GM12878 (cell line): ENCODE results near the gene LHFPL4.

Source experiments
- CBX5 ChIP-seq: sonication (generic); IDR thresholded peaks from 2 replicates; pipeline ENCODE4 v1.6.1; 2016; ENCODE audit warnings: low read depth, moderate library complexity, mild to moderate bottlenecking, inconsistent platforms
- EP300 ChIP-seq, 2 experiments: fragments of 150-350 bp in 1 of 2; IDR thresholded peaks; 2 replicates each; pipeline ENCODE4 v1.6.1; 2011 to 2012; ENCODE audit warnings: low read depth in 2 of 2, low read length in 2 of 2, borderline replicate concordance in 1 of 2, improper control_type of control experiment in 1 of 2, inconsistent platforms in 1 of 2; ENCODE audit not compliant: control insufficient read depth in 1 of 2
- SMC3 ChIP-seq: IDR thresholded peaks from 2 replicates; pipeline ENCODE4 v1.6.1; 2011; ENCODE audit warnings: low read length, improper control_type of control experiment, borderline replicate concordance
- SUZ12 ChIP-seq: fragments of 200-600 bp; sonication (generic); IDR thresholded peaks from one replicate; pipeline ENCODE4 v1.6.1; 2018; ENCODE audit warnings: antibody characterized with exemption, mild to moderate bottlenecking; ENCODE audit not compliant: unreplicated experiment
- USF2 ChIP-seq: IDR thresholded peaks from 2 replicates; pipeline ENCODE4 v1.6.1; 2011; ENCODE audit warnings: low read depth, low read length, improper control_type of control experiment, borderline replicate concordance
- TF ChIP-seq, protein P1 (sequence below), 3 experiments: IDR thresholded peaks in 2 of 3; conservative IDR thresholded peaks in 1 of 3; 2 replicates each; pipeline ENCODE4 v1.5.1; 2011; ENCODE audit warnings: low read depth in 3 of 3, low read length in 3 of 3, mild to moderate bottlenecking in 3 of 3, control low read depth in 2 of 3, moderate library complexity in 2 of 3, inconsistent platforms in 1 of 3, mixed read lengths in 1 of 3; ENCODE audit not compliant: control insufficient read depth in 2 of 3, insufficient read depth in 1 of 3; ENCODE audit errors: extremely low read depth in 1 of 3

DNA sequence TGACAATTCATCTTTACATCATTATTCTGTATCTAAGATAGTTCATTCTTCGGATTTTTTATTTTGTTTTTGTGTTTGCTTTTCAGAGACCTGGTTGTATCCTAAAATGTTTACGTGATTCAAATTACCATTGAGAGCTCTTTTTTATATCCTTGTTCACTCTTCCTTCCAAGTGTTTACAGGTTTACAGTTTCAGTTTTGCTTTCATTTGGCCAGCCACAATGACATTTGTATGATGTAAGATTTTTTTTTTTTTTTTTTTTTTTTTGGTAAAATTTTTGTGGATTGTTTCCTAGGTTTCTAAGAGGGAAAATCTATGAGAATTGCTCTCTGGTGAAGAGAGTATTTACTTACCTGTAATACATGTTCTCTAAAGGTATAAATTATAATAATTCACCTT, 101.2 kb downstream of the LHFPL4 start:
- TF ChIP-seq SUZ12 = no peak
- no peak for TF ChIP-seq CBX5
- no peak for TF ChIP-seq EP300 (IDR thresholded peaks at IDR 0.05; ENCODE audit: borderline replicate concordance in 1 of 2, control insufficient read depth in 1 of 2, low read depth in 2 of 2, low read length in 2 of 2)
- no peak for TF ChIP-seq SMC3
- TF ChIP-seq USF2 = no peak
- TF ChIP-seq, protein P1, sequence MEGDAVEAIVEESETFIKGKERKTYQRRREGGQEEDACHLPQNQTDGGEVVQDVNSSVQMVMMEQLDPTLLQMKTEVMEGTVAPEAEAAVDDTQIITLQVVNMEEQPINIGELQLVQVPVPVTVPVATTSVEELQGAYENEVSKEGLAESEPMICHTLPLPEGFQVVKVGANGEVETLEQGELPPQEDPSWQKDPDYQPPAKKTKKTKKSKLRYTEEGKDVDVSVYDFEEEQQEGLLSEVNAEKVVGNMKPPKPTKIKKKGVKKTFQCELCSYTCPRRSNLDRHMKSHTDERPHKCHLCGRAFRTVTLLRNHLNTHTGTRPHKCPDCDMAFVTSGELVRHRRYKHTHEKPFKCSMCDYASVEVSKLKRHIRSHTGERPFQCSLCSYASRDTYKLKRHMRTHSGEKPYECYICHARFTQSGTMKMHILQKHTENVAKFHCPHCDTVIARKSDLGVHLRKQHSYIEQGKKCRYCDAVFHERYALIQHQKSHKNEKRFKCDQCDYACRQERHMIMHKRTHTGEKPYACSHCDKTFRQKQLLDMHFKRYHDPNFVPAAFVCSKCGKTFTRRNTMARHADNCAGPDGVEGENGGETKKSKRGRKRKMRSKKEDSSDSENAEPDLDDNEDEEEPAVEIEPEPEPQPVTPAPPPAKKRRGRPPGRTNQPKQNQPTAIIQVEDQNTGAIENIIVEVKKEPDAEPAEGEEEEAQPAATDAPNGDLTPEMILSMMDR (IDR thresholded peaks at IDR 0.05 in 2 of 3, conservative IDR thresholded peaks at IDR 0.05 in 1 of 3; ENCODE audit: control insufficient read depth in 2 of 3, extremely low read depth in 1 of 3, insufficient read depth in 1 of 3, low read depth in 3 of 3, low read length in 3 of 3) = no peak
